ENCODE results near the gene PTPRB. TPM values are rescaled to one million over a fixed set of nuclear protein-coding genes. Genes with fewer than 3 reads are reported as not detected.

The PTPRB gene
- total RNA-seq, 1 experiment from 2014 or later: 0.17 TPM

DNA sequence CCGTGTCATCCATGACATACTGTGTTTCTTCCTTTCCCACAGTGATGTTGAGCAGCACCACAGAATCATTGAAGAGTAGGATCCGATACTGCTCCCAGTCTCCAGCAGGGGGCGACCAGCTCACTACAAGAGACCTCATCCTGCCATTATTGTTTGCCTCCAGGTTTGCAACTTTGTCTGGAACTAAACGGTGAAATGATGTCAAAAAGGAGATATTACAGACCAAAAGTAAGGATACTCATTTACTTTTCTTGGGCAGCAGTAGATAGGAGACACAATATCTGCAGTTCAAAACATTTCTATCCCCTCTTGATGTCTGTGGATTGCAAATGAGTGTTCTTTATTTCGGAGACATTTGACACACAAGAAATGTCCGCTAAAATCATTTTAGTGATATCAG lies 47.2 kb downstream of the PTPRB start:
- Histone ChIP-seq H3K9me3 (ENCODE audit: control insufficient read depth in 1 of 2, insufficient read depth in 1 of 2, low read depth in 1 of 2, low read length in 2 of 2) (no peaks in the 10 kb centered on the region), H3K27me3 (ENCODE audit: insufficient read depth, low read length) (no peaks in the 10 kb centered on the region), H3K4me1 (ENCODE audit: control insufficient read depth in 1 of 2, insufficient read depth in 2 of 2, low read length in 2 of 2) (no peaks in the 10 kb centered on the region), H3K4me3 (replicated peaks in 1 of 2; ENCODE audit: low read depth in 1 of 2, low read length in 2 of 2) (no peak overlapping the region), H3K27ac (ENCODE audit: low read depth, low read length) (no peak overlapping the region), H2AFZ (ENCODE audit: low read depth, low read length, poor library complexity, severe bottlenecking) (peak overlapping the region; percentile 87), H3K9me2 (ENCODE audit: insufficient read depth) (no peaks in the 10 kb centered on the region), H3K79me2 (ENCODE audit: insufficient read depth, low read length) (no peaks in the 10 kb centered on the region), H3K9ac (ENCODE audit: low read length) (no peak overlapping the region), H4K20me1 (ENCODE audit: insufficient read depth) (no peaks in the 10 kb centered on the region), H3K4me2 (ENCODE audit: low read length) (no peak overlapping the region), H3K36me3 (ENCODE audit: control insufficient read depth in 1 of 2, insufficient read depth in 2 of 2, low read length in 2 of 2) (no peaks in the 10 kb centered on the region)
- CTCF ChIA-PET: interaction anchor here (0.7 to 1.6 kb wide), 9 partner anchors 8 to 689 kb away, joined by 3 to 11 read pairs (median 4); no protein-coding TSS in a partner anchor
- POLR2A ChIA-PET: interaction anchor here (0.7 to 1.4 kb wide), 2 partner anchors 10 to 102 kb away, joined by 3 read pairs; no protein-coding TSS in a partner anchor
- peak; percentile 62 for DNase-seq (ENCODE audit: low read depth, low spot score)
- intact Hi-C loops (cut with micrococcal nuclease): loop anchor here (1.0 to 10.0 kb wide), 3 partner anchors 130 to 424 kb away; no protein-coding TSS in a partner anchor
- no TSS peak for BruUV-seq (replicated peaks)
- RAD21 ChIA-PET (ENCODE audit: low non-redundant PET in 1 of 2, low total read pairs in 2 of 2, uncharacterized antibody in 2 of 2, unreplicated experiment in 2 of 2): interaction anchor here in 1 of 2 experiments (0.7 to 1.0 kb wide), 2 partner anchors 134 to 380 kb away, joined by 3 to 6 read pairs; no protein-coding TSS in a partner anchor
- ATAC-seq: peak; percentile 99
- TF ChIP-seq RAD21 (IDR thresholded peaks at IDR 0.05; ENCODE audit: low read depth) (peak; percentile 93), CBX3 (IDR thresholded peaks at IDR 0.05; ENCODE audit: low read depth) (peak; percentile 83), ZFX (IDR thresholded peaks at IDR 0.05) (no peak), POLR2AphosphoS5 (IDR thresholded peaks at IDR 0.05; ENCODE audit: low read depth, low read length) (no peak), EGR1 (IDR thresholded peaks at IDR 0.05; ENCODE audit: low read depth) (no peak), CEBPB (IDR thresholded peaks at IDR 0.05; ENCODE audit: low read depth) (no peak), TCF7L2 (IDR thresholded peaks at IDR 0.05; ENCODE audit: borderline replicate concordance, extremely low read depth, insufficient read depth, insufficient read length) (no peak), YY1 (IDR thresholded peaks at IDR 0.05; ENCODE audit: extremely low read depth, insufficient replicate concordance, low read depth, low read length) (peak; percentile 54), ELF1 (IDR thresholded peaks at IDR 0.05; ENCODE audit: borderline replicate concordance, low read depth) (no peak), EZH2phosphoT487 (IDR thresholded peaks at IDR 0.05; ENCODE audit: borderline replicate concordance) (no peak), ZNF274 (IDR thresholded peaks at IDR 0.05; ENCODE audit: low read depth, low read length) (no peak), SRF (IDR thresholded peaks at IDR 0.05; ENCODE audit: low read depth) (no peak), JUND (IDR thresholded peaks at IDR 0.05) (no peak), SP1 (IDR thresholded peaks at IDR 0.05; ENCODE audit: low read depth) (no peak), SIN3A (IDR thresholded peaks at IDR 0.05; ENCODE audit: low read depth) (no peak), FOSL1 (IDR thresholded peaks at IDR 0.05; ENCODE audit: low read depth) (no peak)
- TF ChIP-seq, protein P1, sequence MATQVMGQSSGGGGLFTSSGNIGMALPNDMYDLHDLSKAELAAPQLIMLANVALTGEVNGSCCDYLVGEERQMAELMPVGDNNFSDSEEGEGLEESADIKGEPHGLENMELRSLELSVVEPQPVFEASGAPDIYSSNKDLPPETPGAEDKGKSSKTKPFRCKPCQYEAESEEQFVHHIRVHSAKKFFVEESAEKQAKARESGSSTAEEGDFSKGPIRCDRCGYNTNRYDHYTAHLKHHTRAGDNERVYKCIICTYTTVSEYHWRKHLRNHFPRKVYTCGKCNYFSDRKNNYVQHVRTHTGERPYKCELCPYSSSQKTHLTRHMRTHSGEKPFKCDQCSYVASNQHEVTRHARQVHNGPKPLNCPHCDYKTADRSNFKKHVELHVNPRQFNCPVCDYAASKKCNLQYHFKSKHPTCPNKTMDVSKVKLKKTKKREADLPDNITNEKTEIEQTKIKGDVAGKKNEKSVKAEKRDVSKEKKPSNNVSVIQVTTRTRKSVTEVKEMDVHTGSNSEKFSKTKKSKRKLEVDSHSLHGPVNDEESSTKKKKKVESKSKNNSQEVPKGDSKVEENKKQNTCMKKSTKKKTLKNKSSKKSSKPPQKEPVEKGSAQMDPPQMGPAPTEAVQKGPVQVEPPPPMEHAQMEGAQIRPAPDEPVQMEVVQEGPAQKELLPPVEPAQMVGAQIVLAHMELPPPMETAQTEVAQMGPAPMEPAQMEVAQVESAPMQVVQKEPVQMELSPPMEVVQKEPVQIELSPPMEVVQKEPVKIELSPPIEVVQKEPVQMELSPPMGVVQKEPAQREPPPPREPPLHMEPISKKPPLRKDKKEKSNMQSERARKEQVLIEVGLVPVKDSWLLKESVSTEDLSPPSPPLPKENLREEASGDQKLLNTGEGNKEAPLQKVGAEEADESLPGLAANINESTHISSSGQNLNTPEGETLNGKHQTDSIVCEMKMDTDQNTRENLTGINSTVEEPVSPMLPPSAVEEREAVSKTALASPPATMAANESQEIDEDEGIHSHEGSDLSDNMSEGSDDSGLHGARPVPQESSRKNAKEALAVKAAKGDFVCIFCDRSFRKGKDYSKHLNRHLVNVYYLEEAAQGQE (IDR thresholded peaks at IDR 0.05; ENCODE audit: low read depth): no peak
- TF ChIP-seq, protein P2, sequence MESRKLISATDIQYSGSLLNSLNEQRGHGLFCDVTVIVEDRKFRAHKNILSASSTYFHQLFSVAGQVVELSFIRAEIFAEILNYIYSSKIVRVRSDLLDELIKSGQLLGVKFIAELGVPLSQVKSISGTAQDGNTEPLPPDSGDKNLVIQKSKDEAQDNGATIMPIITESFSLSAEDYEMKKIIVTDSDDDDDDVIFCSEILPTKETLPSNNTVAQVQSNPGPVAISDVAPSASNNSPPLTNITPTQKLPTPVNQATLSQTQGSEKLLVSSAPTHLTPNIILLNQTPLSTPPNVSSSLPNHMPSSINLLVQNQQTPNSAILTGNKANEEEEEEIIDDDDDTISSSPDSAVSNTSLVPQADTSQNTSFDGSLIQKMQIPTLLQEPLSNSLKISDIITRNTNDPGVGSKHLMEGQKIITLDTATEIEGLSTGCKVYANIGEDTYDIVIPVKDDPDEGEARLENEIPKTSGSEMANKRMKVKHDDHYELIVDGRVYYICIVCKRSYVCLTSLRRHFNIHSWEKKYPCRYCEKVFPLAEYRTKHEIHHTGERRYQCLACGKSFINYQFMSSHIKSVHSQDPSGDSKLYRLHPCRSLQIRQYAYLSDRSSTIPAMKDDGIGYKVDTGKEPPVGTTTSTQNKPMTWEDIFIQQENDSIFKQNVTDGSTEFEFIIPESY (IDR thresholded peaks at IDR 0.05; ENCODE audit: extremely low read depth, insufficient replicate concordance, low read length): no peak
- TF ChIP-seq, protein P3, sequence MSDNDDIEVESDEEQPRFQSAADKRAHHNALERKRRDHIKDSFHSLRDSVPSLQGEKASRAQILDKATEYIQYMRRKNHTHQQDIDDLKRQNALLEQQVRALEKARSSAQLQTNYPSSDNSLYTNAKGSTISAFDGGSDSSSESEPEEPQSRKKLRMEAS (IDR thresholded peaks at IDR 0.05): no peak
- TF ChIP-seq, protein P4, sequence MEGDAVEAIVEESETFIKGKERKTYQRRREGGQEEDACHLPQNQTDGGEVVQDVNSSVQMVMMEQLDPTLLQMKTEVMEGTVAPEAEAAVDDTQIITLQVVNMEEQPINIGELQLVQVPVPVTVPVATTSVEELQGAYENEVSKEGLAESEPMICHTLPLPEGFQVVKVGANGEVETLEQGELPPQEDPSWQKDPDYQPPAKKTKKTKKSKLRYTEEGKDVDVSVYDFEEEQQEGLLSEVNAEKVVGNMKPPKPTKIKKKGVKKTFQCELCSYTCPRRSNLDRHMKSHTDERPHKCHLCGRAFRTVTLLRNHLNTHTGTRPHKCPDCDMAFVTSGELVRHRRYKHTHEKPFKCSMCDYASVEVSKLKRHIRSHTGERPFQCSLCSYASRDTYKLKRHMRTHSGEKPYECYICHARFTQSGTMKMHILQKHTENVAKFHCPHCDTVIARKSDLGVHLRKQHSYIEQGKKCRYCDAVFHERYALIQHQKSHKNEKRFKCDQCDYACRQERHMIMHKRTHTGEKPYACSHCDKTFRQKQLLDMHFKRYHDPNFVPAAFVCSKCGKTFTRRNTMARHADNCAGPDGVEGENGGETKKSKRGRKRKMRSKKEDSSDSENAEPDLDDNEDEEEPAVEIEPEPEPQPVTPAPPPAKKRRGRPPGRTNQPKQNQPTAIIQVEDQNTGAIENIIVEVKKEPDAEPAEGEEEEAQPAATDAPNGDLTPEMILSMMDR (IDR thresholded peaks at IDR 0.05 in 2 of 3, conservative IDR thresholded peaks at IDR 0.05 in 1 of 3; ENCODE audit: borderline replicate concordance in 1 of 3, insufficient read depth in 1 of 3, low read depth in 2 of 3, low read length in 2 of 3): peak; percentile 72 to 90 (median 89)
- TF ChIP-seq, protein P5, sequence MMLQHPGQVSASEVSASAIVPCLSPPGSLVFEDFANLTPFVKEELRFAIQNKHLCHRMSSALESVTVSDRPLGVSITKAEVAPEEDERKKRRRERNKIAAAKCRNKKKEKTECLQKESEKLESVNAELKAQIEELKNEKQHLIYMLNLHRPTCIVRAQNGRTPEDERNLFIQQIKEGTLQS (IDR thresholded peaks at IDR 0.05): no peak
